Ovary (tissue), 3 donors: ENCODE measurements around the gene TJP1.

Source experiments
- CTCF ChIP-seq, 3 donors: fragments of 450-650 bp in 2 of 3; fragments of 200-600 bp in 1 of 3; IDR thresholded peaks; one replicate each; pipeline versions ENCODE4 v1.5.1 to v1.8.0; 2016 to 2022; ENCODE audit warnings: antibody characterized with exemption in 3 of 3, mild to moderate bottlenecking in 1 of 3
- POLR2A ChIP-seq: fragments of 450-650 bp; IDR thresholded peaks from one replicate; pipeline ENCODE4 v1.6.1; 2017; ENCODE audit warnings: antibody characterized with exemption, mild to moderate bottlenecking, moderate library complexity
- donor health status: DM: no; HTN: no; CAD: no.

GRCh38 chr15:29800491-29801366 is 21.5 kb downstream of the TJP1 start:
- TF ChIP-seq CTCF (IDR thresholded peaks at IDR 0.05) (no peak), POLR2A (no peak)
